ENCODE data around the gene DYSF. TPM values are rescaled to one million over a fixed set of nuclear protein-coding genes. Genes with fewer than 3 reads are reported as not detected.

Gene DYSF
- polyA plus RNA-seq, 4 donors: 0.67 to 5.0 (median 3.2) TPM

DNA sequence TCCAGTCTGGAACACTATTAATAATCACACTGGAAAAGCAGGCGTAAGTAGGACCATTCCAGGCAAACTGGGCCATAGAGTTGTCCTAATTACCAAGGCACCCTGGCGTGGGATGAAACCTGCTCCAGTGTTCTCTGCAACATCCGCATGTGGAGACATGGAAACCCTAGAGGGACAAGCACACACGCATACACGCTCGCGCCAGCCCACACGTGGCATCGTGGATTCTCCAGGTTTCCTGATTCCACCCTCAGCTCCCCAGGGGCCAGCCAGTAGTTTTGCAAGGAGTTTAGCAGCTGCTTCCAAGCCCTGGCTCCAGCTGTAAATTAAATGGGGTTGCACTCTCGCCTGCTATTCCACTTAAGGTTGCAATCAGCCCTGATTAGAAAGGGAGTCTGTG, 127.7 kb downstream of the DYSF start:
- 81 to 91% (median 91%) methylated on average over 10 of the region's 10 CpGs for WGBS, 3 donors
- H3K4me1 ChIP-seq (ENCODE audit: control insufficient read depth in 3 of 3, insufficient read depth in 2 of 3, low read depth in 1 of 3, low read length in 2 of 3): no peaks in the 10 kb centered on the region
- no peak overlapping the region for H3K4me3 ChIP-seq (ENCODE audit: low read depth in 1 of 3, low read length in 3 of 3)
- no peak overlapping the region for H3K27ac ChIP-seq (ENCODE audit: low read depth in 1 of 3, low read length in 2 of 3)
- no peaks in the 10 kb centered on the region for H3K9me3 ChIP-seq (ENCODE audit: control insufficient read depth in 2 of 2, insufficient read depth in 1 of 2, low read depth in 1 of 2, low read length in 1 of 2)
- no peaks in the 10 kb centered on the region for H3K36me3 ChIP-seq (ENCODE audit: control insufficient read depth in 3 of 3, insufficient read depth in 2 of 3, low read depth in 1 of 3, low read length in 3 of 3)
- H3K27me3 ChIP-seq (ENCODE audit: control insufficient read depth in 3 of 3, insufficient read depth in 3 of 3, low read length in 3 of 3): no peaks in the 10 kb centered on the region
- FAIRE-seq: no peak
- no peak for DNase-seq

DNA sequence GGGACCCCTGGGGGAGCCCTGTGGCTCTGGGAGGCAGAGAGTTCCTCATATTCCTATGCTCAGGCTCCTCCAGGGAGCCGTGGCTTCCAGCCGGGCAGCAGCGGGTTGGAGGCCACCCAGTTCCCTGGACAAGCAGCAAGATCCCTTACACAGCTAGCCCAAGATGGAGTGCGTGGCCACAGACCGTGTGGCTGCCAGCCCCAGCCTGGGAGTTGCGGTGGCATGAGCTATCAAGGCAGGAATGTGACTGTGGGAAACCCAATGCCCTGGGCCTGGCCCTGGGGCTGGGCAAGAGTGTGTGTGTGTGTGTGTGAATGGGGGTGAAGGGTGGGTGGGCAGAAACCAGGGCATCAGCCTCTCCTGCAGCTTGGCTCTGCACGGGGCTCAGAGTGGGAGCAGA, 130.5 kb downstream of the DYSF start:
- Histone ChIP-seq H3K36me3 (ENCODE audit: control insufficient read depth in 3 of 3, insufficient read depth in 2 of 3, low read depth in 1 of 3, low read length in 3 of 3) (no peaks in the 10 kb centered on the region), H3K9me3 (ENCODE audit: control insufficient read depth in 2 of 2, insufficient read depth in 1 of 2, low read depth in 1 of 2, low read length in 1 of 2) (no peaks in the 10 kb centered on the region), H3K27me3 (ENCODE audit: control insufficient read depth in 3 of 3, insufficient read depth in 3 of 3, low read length in 3 of 3) (no peaks in the 10 kb centered on the region), H3K4me3 (ENCODE audit: low read depth in 1 of 3, low read length in 3 of 3) (no peak overlapping the region), H3K4me1 (ENCODE audit: control insufficient read depth in 3 of 3, insufficient read depth in 2 of 3, low read depth in 1 of 3, low read length in 2 of 3) (no peaks in the 10 kb centered on the region), H3K27ac (ENCODE audit: low read depth in 1 of 3, low read length in 2 of 3) (no peak overlapping the region)
- DNase-seq (no peak), FAIRE-seq (no peak)
- 83 to 92% (median 89%) methylated on average over 7 of the region's 7 CpGs for WGBS, 3 donors

DNA sequence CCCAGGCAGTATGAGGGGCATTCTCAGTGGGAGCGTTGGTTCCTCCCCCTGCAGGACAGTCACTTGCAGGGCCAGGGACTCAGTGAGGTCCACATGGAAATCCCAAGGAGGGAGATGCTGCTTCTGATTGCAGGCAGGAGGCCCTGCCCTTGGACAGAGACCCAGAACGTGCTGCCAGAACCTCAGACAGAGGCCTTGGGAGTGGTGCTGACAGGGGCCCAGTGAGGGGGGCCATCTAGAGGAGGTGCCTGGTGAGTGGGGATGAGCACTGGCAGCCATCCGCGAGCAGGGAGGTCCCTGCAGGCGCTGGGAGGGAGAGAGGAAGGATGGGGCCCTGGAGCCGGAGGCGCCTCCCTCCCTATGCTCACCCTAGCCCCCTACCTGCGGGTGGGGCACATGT, 133.1 kb downstream of the DYSF start:
- H3K27me3 ChIP-seq (ENCODE audit: control insufficient read depth in 3 of 3, insufficient read depth in 3 of 3, low read length in 3 of 3): no peaks in the 10 kb centered on the region
- H3K4me3 ChIP-seq (ENCODE audit: low read depth in 1 of 3, low read length in 3 of 3): no peak overlapping the region
- no peaks in the 10 kb centered on the region for H3K9me3 ChIP-seq (ENCODE audit: control insufficient read depth in 2 of 2, insufficient read depth in 1 of 2, low read depth in 1 of 2, low read length in 1 of 2)
- no peak overlapping the region for H3K27ac ChIP-seq (ENCODE audit: low read depth in 1 of 3, low read length in 2 of 3)
- 79 to 90% (median 86%) methylated on average over 5 to 8 of the region's 8 CpGs for WGBS, 3 donors
- H3K4me1 ChIP-seq (ENCODE audit: control insufficient read depth in 3 of 3, insufficient read depth in 2 of 3, low read depth in 1 of 3, low read length in 2 of 3): no peaks in the 10 kb centered on the region
- H3K36me3 ChIP-seq (ENCODE audit: control insufficient read depth in 3 of 3, insufficient read depth in 2 of 3, low read depth in 1 of 3, low read length in 3 of 3): no peaks in the 10 kb centered on the region
- DNase-seq: no peak
- no peak for FAIRE-seq

DNA sequence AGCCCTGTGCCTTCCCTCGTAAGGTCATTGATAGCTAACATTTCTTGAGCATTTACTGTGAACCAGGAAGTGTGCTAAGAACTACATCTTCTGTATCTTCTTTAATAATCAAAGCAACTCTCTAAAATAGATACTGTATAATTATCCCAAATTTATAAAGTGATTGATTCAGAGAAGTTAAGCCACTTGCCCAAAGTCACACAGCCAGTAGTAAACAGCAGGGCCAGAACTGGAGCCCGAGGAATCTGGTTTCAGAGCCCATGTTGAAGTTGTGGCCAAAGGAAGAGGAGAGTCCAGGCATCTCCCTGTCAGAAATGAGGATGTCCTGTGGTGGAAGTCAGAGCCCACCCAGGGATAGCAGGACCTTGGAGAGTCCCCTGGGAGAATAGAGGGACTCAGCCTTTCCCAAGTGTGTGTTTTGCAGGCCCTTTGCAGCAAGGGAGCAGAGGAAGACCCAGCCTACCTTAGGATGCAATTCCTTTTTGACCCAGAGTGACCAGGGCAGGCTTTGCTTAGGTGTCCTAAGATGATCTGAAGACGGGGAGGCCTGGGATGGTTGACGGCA, 134.2 kb downstream of the DYSF start:
- H3K27ac ChIP-seq (ENCODE audit: low read depth in 1 of 3, low read length in 2 of 3): no peak overlapping the region
- no peaks in the 10 kb centered on the region for H3K27me3 ChIP-seq (ENCODE audit: control insufficient read depth in 3 of 3, insufficient read depth in 3 of 3, low read length in 3 of 3)
- no peaks in the 10 kb centered on the region for H3K36me3 ChIP-seq (ENCODE audit: control insufficient read depth in 3 of 3, insufficient read depth in 2 of 3, low read depth in 1 of 3, low read length in 3 of 3)
- H3K4me1 ChIP-seq (ENCODE audit: control insufficient read depth in 3 of 3, insufficient read depth in 2 of 3, low read depth in 1 of 3, low read length in 2 of 3): no peaks in the 10 kb centered on the region
- no peak overlapping the region for H3K4me3 ChIP-seq (ENCODE audit: low read depth in 1 of 3, low read length in 3 of 3)
- no peaks in the 10 kb centered on the region for H3K9me3 ChIP-seq (ENCODE audit: control insufficient read depth in 2 of 2, insufficient read depth in 1 of 2, low read depth in 1 of 2, low read length in 1 of 2)
- DNase-seq (no peak), FAIRE-seq (no peak)
- 86 to 93% (median 88%) methylated on average over 4 of the region's 4 CpGs for WGBS, 3 donors

DNA sequence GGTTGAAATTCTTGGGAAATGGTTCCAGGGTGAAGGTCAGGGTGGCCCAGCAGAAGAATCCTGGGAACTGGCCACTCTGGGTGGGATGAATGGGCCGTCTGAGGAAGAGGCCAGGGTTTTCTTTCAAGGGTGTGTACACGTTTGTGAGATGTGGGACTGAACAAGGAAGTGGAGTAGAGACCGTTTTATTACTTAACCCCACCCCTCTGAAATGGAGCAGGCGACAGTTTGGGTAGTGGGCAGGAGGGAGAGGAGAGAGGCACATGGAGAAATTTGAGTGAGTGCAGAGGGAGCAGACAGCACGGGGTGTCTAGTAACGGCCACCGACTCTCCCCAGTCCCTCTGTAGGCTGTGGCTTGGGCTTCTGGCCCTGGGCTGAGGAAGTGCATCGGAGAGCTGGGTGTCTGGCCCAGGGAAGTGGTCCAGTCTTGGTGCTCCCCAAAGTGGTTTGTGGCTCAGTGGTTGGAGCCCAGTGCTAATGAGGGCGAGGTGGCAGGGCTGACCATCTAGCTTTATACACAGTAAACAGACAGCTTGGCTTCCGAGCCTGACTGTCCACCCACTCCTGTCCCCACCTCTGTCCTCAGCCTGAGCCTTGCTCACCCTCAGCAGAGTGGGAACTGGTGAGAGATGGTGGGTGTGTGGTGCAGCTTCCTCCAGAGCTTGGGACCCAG, 135.3 kb downstream of the DYSF start:
- 47 to 65% (median 56%) methylated on average over 10 of the region's 10 CpGs for WGBS, 3 donors
- no peak for FAIRE-seq

DNA sequence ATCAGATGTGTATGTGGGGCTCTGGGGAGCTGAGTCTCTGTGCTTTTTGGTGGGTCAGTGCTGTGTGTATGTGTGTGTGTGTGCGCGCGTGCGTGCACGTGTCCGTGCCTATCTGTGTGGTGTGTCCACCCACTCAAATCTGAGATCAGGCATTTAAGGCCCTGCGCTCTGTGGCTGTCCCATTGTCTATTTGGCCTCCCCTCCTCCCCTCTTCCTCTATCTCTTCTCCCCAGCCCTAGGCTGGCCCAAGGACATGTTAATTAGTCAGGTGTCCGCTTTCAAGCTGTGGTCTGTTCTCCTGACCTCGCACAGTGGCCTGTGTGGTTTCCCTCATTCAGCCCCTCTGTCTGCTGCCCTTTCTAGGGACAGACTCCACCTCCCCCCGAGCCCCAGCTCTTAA, 136.4 kb downstream of the DYSF start:
- H3K27ac ChIP-seq (ENCODE audit: low read depth in 1 of 3, low read length in 2 of 3): no peak overlapping the region
- DNase-seq (no peak), FAIRE-seq (no peak)
- WGBS, 3 donors: 86 to 92% (median 90%) methylated on average over 10 of the region's 10 CpGs
- H3K36me3 ChIP-seq (ENCODE audit: control insufficient read depth in 3 of 3, insufficient read depth in 2 of 3, low read depth in 1 of 3, low read length in 3 of 3): no peaks in the 10 kb centered on the region
- no peak overlapping the region for H3K4me3 ChIP-seq (ENCODE audit: low read depth in 1 of 3, low read length in 3 of 3)
- no peaks in the 10 kb centered on the region for H3K27me3 ChIP-seq (ENCODE audit: control insufficient read depth in 3 of 3, insufficient read depth in 3 of 3, low read length in 3 of 3)
- no peaks in the 10 kb centered on the region for H3K9me3 ChIP-seq (ENCODE audit: control insufficient read depth in 2 of 2, insufficient read depth in 1 of 2, low read depth in 1 of 2, low read length in 1 of 2)
- no peaks in the 10 kb centered on the region for H3K4me1 ChIP-seq (ENCODE audit: control insufficient read depth in 3 of 3, insufficient read depth in 2 of 3, low read depth in 1 of 3, low read length in 2 of 3)

More for the DNA sequence above, 135.3 kb downstream of the DYSF start:
- Histone ChIP-seq H3K27ac (ENCODE audit: low read depth in 1 of 3, low read length in 2 of 3) (no peak overlapping the region), H3K9me3 (ENCODE audit: control insufficient read depth in 2 of 2, insufficient read depth in 1 of 2, low read depth in 1 of 2, low read length in 1 of 2) (no peaks in the 10 kb centered on the region), H3K4me1 (ENCODE audit: control insufficient read depth in 3 of 3, insufficient read depth in 2 of 3, low read depth in 1 of 3, low read length in 2 of 3) (no peaks in the 10 kb centered on the region), H3K27me3 (ENCODE audit: control insufficient read depth in 3 of 3, insufficient read depth in 3 of 3, low read length in 3 of 3) (no peaks in the 10 kb centered on the region), H3K4me3 (ENCODE audit: low read depth in 1 of 3, low read length in 3 of 3) (no peak overlapping the region), H3K36me3 (ENCODE audit: control insufficient read depth in 3 of 3, insufficient read depth in 2 of 3, low read depth in 1 of 3, low read length in 3 of 3) (no peaks in the 10 kb centered on the region)
- no peak for DNase-seq

DNA sequence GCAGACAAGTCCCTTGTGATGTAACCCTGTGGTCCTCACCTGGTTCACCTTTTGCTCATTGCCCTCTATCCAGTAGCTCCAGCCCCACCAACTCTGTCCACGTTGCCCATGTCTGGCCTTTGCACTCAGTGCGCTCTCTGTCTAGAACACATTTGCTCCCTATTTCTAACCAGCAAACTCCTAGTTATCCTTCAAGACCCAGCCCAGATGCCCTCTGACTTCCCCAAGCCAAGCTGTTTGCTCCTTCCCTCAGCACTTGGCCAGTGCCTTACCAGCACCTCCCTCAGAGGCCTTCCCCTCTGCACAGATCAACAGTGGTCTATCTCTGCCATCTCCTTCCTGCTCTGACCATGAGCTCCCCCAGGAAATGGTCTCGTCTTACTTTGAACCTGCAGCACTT, 137.7 kb downstream of the DYSF start:
- DNase-seq (no peak), FAIRE-seq (no peak)
- Histone ChIP-seq H3K9me3 (ENCODE audit: control insufficient read depth in 2 of 2, insufficient read depth in 1 of 2, low read depth in 1 of 2, low read length in 1 of 2) (no peaks in the 10 kb centered on the region), H3K27me3 (ENCODE audit: control insufficient read depth in 3 of 3, insufficient read depth in 3 of 3, low read length in 3 of 3) (no peaks in the 10 kb centered on the region), H3K4me1 (ENCODE audit: control insufficient read depth in 3 of 3, insufficient read depth in 2 of 3, low read depth in 1 of 3, low read length in 2 of 3) (no peaks in the 10 kb centered on the region), H3K27ac (ENCODE audit: low read depth in 1 of 3, low read length in 2 of 3) (no peak overlapping the region), H3K36me3 (ENCODE audit: control insufficient read depth in 3 of 3, insufficient read depth in 2 of 3, low read depth in 1 of 3, low read length in 3 of 3) (no peaks in the 10 kb centered on the region), H3K4me3 (ENCODE audit: low read depth in 1 of 3, low read length in 3 of 3) (no peak overlapping the region)
- 75 to 83% (median 81%) methylated on average over 3 of the region's 3 CpGs for WGBS, 3 donors

DNA sequence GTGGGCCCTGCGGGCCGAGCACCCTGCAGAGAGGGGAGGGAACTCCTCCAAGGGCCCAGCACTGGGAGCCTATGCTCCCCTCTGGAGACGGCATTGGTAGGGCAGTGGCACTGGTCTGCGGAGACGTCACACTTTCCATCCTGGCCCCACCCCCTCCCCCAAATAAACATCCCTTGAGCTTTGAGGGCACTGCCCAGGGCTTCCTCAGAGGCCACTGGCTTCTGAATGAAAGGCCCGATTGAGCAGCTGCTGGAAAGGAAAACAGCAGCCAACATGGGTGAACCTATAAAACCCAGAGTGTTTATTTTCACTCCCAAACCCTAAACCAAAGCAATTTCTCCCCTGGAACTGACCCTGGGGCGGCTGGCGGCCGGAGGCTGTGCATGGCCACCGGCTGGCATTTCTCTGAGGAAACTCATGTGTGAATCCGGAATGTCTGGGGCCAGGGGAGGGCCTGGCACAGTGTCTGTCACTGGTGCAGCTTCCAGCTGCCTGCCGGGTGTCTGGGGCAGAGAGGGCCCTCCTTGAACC, 138.9 kb downstream of the DYSF start:
- Histone ChIP-seq H3K36me3 (ENCODE audit: control insufficient read depth in 3 of 3, insufficient read depth in 2 of 3, low read depth in 1 of 3, low read length in 3 of 3) (no peaks in the 10 kb centered on the region), H3K27me3 (ENCODE audit: control insufficient read depth in 3 of 3, insufficient read depth in 3 of 3, low read length in 3 of 3) (no peaks in the 10 kb centered on the region), H3K27ac (ENCODE audit: low read depth in 1 of 3, low read length in 2 of 3) (no peak overlapping the region), H3K9me3 (ENCODE audit: control insufficient read depth in 2 of 2, insufficient read depth in 1 of 2, low read depth in 1 of 2, low read length in 1 of 2) (no peaks in the 10 kb centered on the region), H3K4me1 (ENCODE audit: control insufficient read depth in 3 of 3, insufficient read depth in 2 of 3, low read depth in 1 of 3, low read length in 2 of 3) (no peaks in the 10 kb centered on the region), H3K4me3 (ENCODE audit: low read depth in 1 of 3, low read length in 3 of 3) (no peak overlapping the region)
- 71 to 77% (median 75%) methylated on average over 10 to 12 of the region's 12 CpGs for WGBS, 3 donors
- no peak for DNase-seq
- no peak for FAIRE-seq

DNA sequence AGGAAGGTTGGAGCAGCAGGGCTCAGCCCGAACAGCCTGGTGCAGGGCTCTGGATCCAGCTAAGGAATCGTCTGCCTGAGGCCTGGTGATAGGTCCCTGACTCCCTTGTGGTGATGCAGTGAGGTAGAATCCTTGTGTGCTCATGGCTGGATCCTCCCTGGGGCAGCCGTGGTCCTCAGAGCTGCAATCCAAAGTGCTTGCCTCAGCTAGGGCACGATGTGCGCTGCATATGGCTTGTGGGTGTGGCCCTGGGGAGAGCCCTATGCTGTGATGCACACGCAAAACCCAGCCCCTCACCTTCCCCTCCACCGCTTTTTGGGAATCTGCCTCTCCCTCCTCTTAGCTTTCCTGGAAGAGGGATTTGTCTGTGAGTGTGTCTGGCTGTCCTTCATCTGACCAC, 142.2 kb downstream of the DYSF start:
- DNase-seq (no peak), FAIRE-seq (no peak)
- H3K27ac ChIP-seq (ENCODE audit: low read depth in 1 of 3, low read length in 2 of 3): no peak overlapping the region
- no peaks in the 10 kb centered on the region for H3K4me1 ChIP-seq (ENCODE audit: control insufficient read depth in 3 of 3, insufficient read depth in 2 of 3, low read depth in 1 of 3, low read length in 2 of 3)
- no peak overlapping the region for H3K4me3 ChIP-seq (ENCODE audit: low read depth in 1 of 3, low read length in 3 of 3)
- no peaks in the 10 kb centered on the region for H3K27me3 ChIP-seq (ENCODE audit: control insufficient read depth in 3 of 3, insufficient read depth in 3 of 3, low read length in 3 of 3)
- H3K9me3 ChIP-seq (ENCODE audit: control insufficient read depth in 2 of 2, insufficient read depth in 1 of 2, low read depth in 1 of 2, low read length in 1 of 2): no peaks in the 10 kb centered on the region
- H3K36me3 ChIP-seq (ENCODE audit: control insufficient read depth in 3 of 3, insufficient read depth in 2 of 3, low read depth in 1 of 3, low read length in 3 of 3): no peaks in the 10 kb centered on the region
- WGBS, 3 donors: 79 to 86% (median 81%) methylated on average over 7 of the region's 7 CpGs
